Measurements from ENCODE around the gene IL18R1.
"Not testable (repeated sequence)": the region's sequence is repeated elsewhere in the genome, so short reads cannot be mapped to it uniquely, and the experiment has no call there.

The IL18R1 gene

DNA sequence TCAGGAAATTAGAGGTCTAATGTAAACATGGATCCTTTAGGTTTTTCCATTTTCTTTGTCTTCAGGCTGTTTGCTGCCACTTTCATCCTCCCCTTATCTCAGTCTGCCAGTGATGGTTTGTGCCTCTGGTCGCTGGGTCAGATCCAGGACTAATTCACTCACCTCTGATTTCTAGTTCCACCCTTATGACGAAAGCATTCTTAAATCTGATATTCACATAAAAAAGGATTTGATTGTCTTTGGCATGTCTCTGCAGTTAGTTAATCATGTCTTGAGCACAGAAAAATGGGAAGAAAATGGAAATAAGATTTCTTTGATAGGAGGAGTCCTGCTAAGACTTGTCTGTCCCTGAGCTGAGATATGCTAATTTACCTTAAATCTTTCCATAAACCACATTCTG, 39.7 kb upstream of the IL18R1 start:
- DNase-seq (ENCODE audit: low read depth) = no peak
- TF ChIP-seq, protein P1, sequence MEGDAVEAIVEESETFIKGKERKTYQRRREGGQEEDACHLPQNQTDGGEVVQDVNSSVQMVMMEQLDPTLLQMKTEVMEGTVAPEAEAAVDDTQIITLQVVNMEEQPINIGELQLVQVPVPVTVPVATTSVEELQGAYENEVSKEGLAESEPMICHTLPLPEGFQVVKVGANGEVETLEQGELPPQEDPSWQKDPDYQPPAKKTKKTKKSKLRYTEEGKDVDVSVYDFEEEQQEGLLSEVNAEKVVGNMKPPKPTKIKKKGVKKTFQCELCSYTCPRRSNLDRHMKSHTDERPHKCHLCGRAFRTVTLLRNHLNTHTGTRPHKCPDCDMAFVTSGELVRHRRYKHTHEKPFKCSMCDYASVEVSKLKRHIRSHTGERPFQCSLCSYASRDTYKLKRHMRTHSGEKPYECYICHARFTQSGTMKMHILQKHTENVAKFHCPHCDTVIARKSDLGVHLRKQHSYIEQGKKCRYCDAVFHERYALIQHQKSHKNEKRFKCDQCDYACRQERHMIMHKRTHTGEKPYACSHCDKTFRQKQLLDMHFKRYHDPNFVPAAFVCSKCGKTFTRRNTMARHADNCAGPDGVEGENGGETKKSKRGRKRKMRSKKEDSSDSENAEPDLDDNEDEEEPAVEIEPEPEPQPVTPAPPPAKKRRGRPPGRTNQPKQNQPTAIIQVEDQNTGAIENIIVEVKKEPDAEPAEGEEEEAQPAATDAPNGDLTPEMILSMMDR (IDR thresholded peaks at IDR 0.05; ENCODE audit: control insufficient read depth, extremely low read depth, insufficient read depth) = no peak
- H3K4me3 ChIP-seq (ENCODE audit: low read depth, low read length) = no peak overlapping the region

DNA sequence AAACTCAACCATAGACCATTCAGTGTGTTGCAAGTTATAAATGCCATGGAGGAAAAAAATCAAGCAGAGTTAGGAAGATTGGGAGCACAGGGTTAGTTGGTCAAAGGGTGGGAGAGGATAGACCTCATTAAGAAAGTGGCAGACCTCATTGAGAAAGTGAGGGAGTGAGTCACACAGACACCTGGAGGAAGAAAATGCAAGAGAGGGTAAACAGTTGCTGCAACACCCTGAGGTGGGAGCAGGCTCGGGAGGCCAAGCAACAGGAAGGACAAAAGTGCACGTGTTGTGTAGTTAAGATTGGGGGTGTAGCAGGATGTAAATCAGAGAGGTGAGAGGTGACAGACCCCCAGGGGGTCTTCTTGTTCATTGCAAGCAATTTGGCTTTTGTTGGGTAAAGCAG, 37.9 kb upstream of the IL18R1 start:
- TF ChIP-seq, protein P1 (IDR thresholded peaks at IDR 0.05; ENCODE audit: control insufficient read depth, extremely low read depth, insufficient read depth) = no peak
- no peak for DNase-seq (ENCODE audit: low read depth)
- H3K4me3 ChIP-seq (ENCODE audit: low read depth, low read length) = no peak overlapping the region

DNA sequence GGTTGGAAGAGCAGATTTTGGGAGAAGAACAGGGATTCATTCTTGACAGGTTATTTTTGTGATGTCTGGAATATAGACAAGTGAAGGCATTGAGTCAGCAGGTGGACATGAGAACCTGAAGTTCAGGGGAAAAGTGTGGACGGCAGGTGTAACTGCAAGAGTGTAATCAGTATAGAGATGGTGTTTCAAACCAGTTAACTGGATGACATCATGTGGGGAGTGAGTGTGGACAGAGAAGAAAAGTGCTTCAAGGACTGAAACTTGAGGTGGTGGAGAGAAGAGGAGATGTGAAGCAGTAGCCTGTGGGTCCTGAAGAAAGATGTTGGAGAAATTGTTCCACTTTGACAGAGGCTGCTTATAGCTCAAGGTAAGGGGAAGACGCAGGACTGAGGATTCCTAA, 37.2 kb upstream of the IL18R1 start:
- TF ChIP-seq, protein P1 (IDR thresholded peaks at IDR 0.05; ENCODE audit: control insufficient read depth, extremely low read depth, insufficient read depth) = no peak
- no peak overlapping the region for H3K4me3 ChIP-seq (ENCODE audit: low read depth, low read length)
- no peak for DNase-seq (ENCODE audit: low read depth)

DNA sequence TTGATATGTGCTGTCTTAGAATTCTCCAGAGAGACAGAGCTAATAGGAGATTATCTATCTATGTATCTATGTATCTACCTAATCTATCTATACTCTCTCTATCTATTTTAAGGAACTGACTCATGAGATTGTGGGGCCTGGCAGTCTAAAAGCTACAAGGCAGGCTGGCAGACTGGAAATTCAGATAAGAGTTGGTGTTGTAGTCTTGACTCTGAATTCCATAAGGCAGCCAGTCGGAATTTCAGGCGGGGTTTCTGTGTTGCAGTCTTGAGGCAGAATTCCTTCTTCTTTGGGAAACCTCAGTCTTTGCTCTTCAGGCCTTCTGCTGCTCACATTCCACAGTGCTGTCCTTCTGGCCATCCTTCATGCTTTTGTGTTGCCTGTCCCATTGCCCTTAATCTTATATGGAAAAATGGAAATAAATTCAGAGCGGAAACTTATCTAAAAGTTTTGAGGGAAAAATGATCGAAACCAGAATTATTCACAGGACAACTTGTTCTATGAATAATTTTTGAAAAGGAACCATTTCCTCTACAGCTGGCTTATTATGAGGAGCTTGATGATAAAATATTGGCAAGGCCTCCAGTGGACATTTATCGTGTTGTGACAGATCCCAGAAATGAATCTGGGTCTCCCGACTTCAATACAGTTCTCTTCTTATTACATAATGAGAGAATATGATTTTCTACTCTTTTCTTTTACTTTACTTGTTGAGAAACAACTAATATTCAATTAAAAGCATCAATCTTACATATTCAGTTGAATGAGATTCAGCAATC, 33.5 kb upstream of the IL18R1 start:
- no peak overlapping the region for H3K4me3 ChIP-seq (ENCODE audit: low read depth, low read length)
- no peak for DNase-seq (ENCODE audit: low read depth)
- TF ChIP-seq, protein P1 (IDR thresholded peaks at IDR 0.05; ENCODE audit: control insufficient read depth, extremely low read depth, insufficient read depth) = no peak

DNA sequence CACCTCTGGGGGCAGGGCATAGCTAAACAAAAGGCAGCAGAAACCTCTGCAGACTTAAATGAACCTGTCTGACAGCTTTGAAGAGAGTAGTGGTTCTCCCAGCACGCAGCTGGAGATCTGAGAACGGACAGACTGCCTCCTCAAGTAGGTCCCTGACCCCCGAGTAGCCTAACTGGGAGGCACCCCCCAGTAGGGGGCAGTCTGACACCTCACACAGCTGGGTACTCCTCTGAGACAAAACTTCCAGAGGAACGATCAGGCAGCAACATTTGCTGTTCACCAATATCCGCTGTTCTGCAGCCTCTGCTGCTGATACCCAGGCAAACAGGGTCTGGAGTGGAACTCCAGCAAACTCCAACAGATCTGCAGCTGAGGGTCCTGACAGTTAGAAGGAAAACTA, 30.7 kb upstream of the IL18R1 start:
- not testable (repeated sequence) for DNase-seq (ENCODE audit: low read depth); H3K4me3 ChIP-seq (ENCODE audit: low read depth, low read length)

DNA sequence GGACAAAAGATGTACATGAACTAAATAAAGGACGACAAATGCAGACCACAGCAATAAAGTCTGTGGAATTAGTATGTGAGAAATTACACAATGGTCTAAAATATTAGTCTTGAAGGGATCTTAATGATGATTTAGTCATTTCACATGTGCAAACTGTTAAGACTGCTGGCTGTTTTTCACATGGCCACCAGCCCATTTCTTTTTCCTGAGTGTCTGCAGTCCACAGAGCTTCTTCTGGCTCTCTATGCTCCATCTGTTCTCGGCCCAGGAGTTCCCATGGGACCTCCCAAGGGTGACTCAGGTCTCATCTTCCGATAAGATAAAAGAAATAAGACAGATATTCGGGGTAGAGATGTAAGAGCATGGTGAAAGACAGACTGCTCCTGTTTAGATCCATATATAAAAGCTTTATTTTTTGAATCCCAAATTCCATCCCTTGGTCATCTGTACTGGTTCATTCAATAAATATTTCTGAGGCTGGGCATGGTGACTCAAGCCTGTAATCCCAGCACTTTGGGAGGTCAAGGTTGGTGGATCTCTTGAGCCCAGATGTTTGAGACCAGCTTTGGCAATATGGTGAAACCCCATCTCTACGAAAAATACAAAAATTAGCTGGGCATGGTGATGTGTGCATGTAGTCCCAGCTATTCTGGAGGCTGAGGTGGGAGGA, 24.1 kb upstream of the IL18R1 start:
- no peak for DNase-seq (ENCODE audit: low read depth)
- H3K4me3 ChIP-seq (ENCODE audit: low read depth, low read length) = no peak overlapping the region
- TF ChIP-seq, protein P1 (IDR thresholded peaks at IDR 0.05; ENCODE audit: control insufficient read depth, extremely low read depth, insufficient read depth) = no peak

DNA sequence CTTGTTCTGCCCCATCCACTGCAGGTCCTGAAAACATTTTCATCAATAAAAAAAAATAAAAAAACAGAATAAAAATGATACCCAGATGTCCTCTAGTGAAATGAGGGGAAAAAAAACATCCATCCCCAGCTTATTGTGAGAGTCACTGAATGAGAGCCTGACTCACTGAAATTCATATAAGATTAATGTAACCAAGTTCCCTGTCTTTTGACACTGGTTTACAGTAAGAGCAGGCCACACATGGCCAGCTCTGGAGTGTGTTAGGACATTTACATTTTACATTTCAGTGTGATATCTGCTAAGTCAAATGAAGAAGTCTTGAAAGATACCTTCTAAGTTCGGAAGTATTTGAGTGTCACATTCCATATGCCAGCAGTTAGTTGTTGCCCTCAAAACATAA, 21.1 kb upstream of the IL18R1 start:
- TF ChIP-seq, protein P1 (IDR thresholded peaks at IDR 0.05; ENCODE audit: control insufficient read depth, extremely low read depth, insufficient read depth) = no peak
- no peak for DNase-seq (ENCODE audit: low read depth)
- no peak overlapping the region for H3K4me3 ChIP-seq (ENCODE audit: low read depth, low read length)

All from LNCaP clone FGC (cell line).